HG03280 (cell line): ENCODE results near the gene ENG.
"Not testable (repeated sequence)": the region's sequence is repeated elsewhere in the genome, so short reads cannot be mapped to it uniquely, and the experiment has no call there.

Experiments used
- ATAC-seq: cut with Tn5 transposase; IDR thresholded peaks from one replicate; pipeline ENCODE4 v1.9.1; 2021; ENCODE audit warnings: mild to moderate bottlenecking, moderate library complexity; ENCODE audit not compliant: unreplicated experiment

ENG gene

GRCh38 chr9:127796225-127796813 lies 58.1 kb downstream of the ENG start:
- no peak for ATAC-seq

GRCh38 chr9:127794001-127794791 lies 60.3 kb downstream of the ENG start:
- no peak for ATAC-seq

GRCh38 chr9:127793093-127793708 lies 61.3 kb downstream of the ENG start:
- no peak for ATAC-seq

- ATAC-seq, result no peak
Observed at GRCh38 chr9:127792417-127793031, 61.9 kb downstream of the ENG start.

- no peak for ATAC-seq
Observed at GRCh38 chr9:127791085-127791484, 63.4 kb downstream of the ENG start.

GRCh38 chr9:127790094-127790855 lies 64.2 kb downstream of the ENG start:
- ATAC-seq, result no peak

- no peak for ATAC-seq
Observed at GRCh38 chr9:127789179-127789578, 65.3 kb downstream of the ENG start.

- ATAC-seq, result no peak
Observed at GRCh38 chr9:127788337-127789011, 66.0 kb downstream of the ENG start.

GRCh38 chr9:127786773-127787104 lies 67.7 kb downstream of the ENG start:
- no peak for ATAC-seq

- peak; percentile 69 for ATAC-seq
Observed at GRCh38 chr9:127785933-127786772, 68.3 kb downstream of the ENG start, which contains the start of gene CDK9. CDK9 (plus strand) TSS chr9:127786034; CDS start chr9:127786149, 115 bp downstream.

GRCh38 chr9:127785023-127785932 lies 69.2 kb downstream of the ENG start:
- ATAC-seq, result peak; percentile 54

- no peak for ATAC-seq
Observed at GRCh38 chr9:127783111-127784008, 71.1 kb downstream of the ENG start.

GRCh38 chr9:127781806-127782205 lies 72.7 kb downstream of the ENG start:
- no peak for ATAC-seq

GRCh38 chr9:127780909-127781308 lies 73.5 kb downstream of the ENG start:
- not testable (repeated sequence) for ATAC-seq

- ATAC-seq, result no peak
Observed at GRCh38 chr9:127780126-127780885, 74.2 kb downstream of the ENG start.

- ATAC-seq, result peak; percentile 53
Observed at GRCh38 chr9:127779136-127779981, 75.1 kb downstream of the ENG start.
